T-cell (primary cell): ENCODE measurements around the gene SPATA25. TPM values are rescaled to one million over a fixed set of nuclear protein-coding genes. Genes with fewer than 3 reads are reported as not detected.

Source experiments
- ATAC-seq, 4 experiments: fragments of 200-7000 bp in 3 of 4; fragments of 150-1000 bp in 1 of 4; cut with Tn5 transposase; replicated peaks in 1 of 4; 1 replicate in 3 of 4; 2 replicates in 1 of 4; pipeline ENCODE4 v1.10.0; 2021; ENCODE audit warnings: moderate library complexity in 3 of 4, mild to moderate bottlenecking in 2 of 4, moderate number of reproducible peaks in 1 of 4
- CTCF ChIA-PET, 2 donors: fragments of 300-600 bp; sonication (Branson Sonifier 250); formaldehyde crosslinking; loops; one replicate each; lab custom pipeline; 2022; ENCODE audit warnings: antibody characterized with exemption in 2 of 2; lab: Charles Lee
- POLR2A ChIA-PET, 2 donors: fragments of 300-600 bp; sonication (Branson Sonifier 250); formaldehyde crosslinking; loops; one replicate each; lab custom pipeline; 2022; ENCODE audit warnings: antibody characterized with exemption in 2 of 2; lab: Charles Lee
- DNase-seq, 35 experiments: peaks; one replicate each; pipeline versions ENCODE4 v3.0.0 to v3.0.0-alpha.2; 2013 to 2023
- H3K27ac ChIP-seq: one replicate; pipeline ENCODE4 v1.5.1; 2013; ENCODE audit warnings: low read length
- H3K27me3 ChIP-seq, 2 experiments: replicated peaks in 1 of 2; 1 replicate in 1 of 2; 2 replicates in 1 of 2; pipeline versions ENCODE4 v1.6.1 to v1.7.0; 2013; ENCODE audit warnings: low read length in 1 of 2, mixed read lengths in 1 of 2; ENCODE audit not compliant: control insufficient read depth in 2 of 2, insufficient read depth in 2 of 2; ENCODE audit errors: extremely low read depth in 1 of 2
- H3K36me3 ChIP-seq, 2 donors: 1 replicate in 1 of 2; 2 replicates in 1 of 2; pipeline versions ENCODE4 v1.6.1 to v1.7.0; 2013; ENCODE audit warnings: low read length in 1 of 2; ENCODE audit not compliant: control insufficient read depth in 2 of 2, insufficient read depth in 1 of 2; ENCODE audit errors: extremely low read depth in 1 of 2
- H3K4me1 ChIP-seq, 2 experiments: 1 replicate in 1 of 2; 2 replicates in 1 of 2; pipeline versions ENCODE4 v1.6.1 to v1.7.0; 2013; ENCODE audit warnings: low read length in 2 of 2, mixed read lengths in 1 of 2; ENCODE audit not compliant: insufficient read depth in 2 of 2, control insufficient read depth in 1 of 2; ENCODE audit errors: extremely low read depth in 1 of 2
- H3K4me3 ChIP-seq, 2 donors: 1 replicate in 1 of 2; 2 replicates in 1 of 2; pipeline versions ENCODE4 v1.5.1 to v1.7.0; 2013; ENCODE audit warnings: mild to moderate bottlenecking in 2 of 2, low read length in 1 of 2, moderate library complexity in 1 of 2; ENCODE audit not compliant: control insufficient read depth in 1 of 2; ENCODE audit errors: extremely low read depth in 1 of 2
- H3K9me3 ChIP-seq: 2 replicates; pipeline ENCODE4 v1.7.0; 2013
- H3K27ac Mint-ChIP-seq, 2 donors: one replicate each; pipeline ENCODE4 v1.8.0; 2020 to 2021; ENCODE audit warnings: mild to moderate bottlenecking in 2 of 2, mixed read lengths in 2 of 2
- H3K27me3 Mint-ChIP-seq, 2 donors: one replicate each; pipeline ENCODE4 v1.8.0; 2021 to 2022; ENCODE audit warnings: mixed read lengths in 2 of 2
- H3K36me3 Mint-ChIP-seq: one replicate; pipeline ENCODE4 v1.8.0; 2021; ENCODE audit warnings: mixed read lengths
- H3K4me1 Mint-ChIP-seq, 3 donors: one replicate each; pipeline ENCODE4 v1.8.0; 2020 to 2022; ENCODE audit warnings: mixed read lengths in 3 of 3, mild to moderate bottlenecking in 1 of 3
- H3K4me3 Mint-ChIP-seq, 3 donors: one replicate each; pipeline ENCODE4 v1.8.0; 2020 to 2022; ENCODE audit warnings: mild to moderate bottlenecking in 3 of 3, mixed read lengths in 3 of 3, moderate library complexity in 3 of 3
- H3K9me3 Mint-ChIP-seq, 3 donors: one replicate each; pipeline ENCODE4 v1.8.0; 2020 to 2022; ENCODE audit warnings: mixed read lengths in 3 of 3
- WGBS: methylation state at CpG from one replicate; pipeline ENCODE4 v1.1.5; 2013; ENCODE audit warnings: missing lambda C conversion rate; ENCODE audit not compliant: insufficient coverage; 5-methylcytosine and 5-hydroxymethylcytosine counted together
- total RNA-seq, 35 experiments: library from RNA in 6 of 35; stranded (reverse) in 6 of 35; fragments of 120-200 nt in 1 of 35; gene quantifications; one replicate each; pipeline versions ENCODE4 v1.2.1 to v1.2.4 and lab custom pipeline; 2013 to 2026

Gene SPATA25
- total RNA-seq, 5 donors from 2014 or later (not counting 1 experiment from before 2014, with no cell fraction given): 0.68 to 4.6 (median 3.6) TPM

DNA sequence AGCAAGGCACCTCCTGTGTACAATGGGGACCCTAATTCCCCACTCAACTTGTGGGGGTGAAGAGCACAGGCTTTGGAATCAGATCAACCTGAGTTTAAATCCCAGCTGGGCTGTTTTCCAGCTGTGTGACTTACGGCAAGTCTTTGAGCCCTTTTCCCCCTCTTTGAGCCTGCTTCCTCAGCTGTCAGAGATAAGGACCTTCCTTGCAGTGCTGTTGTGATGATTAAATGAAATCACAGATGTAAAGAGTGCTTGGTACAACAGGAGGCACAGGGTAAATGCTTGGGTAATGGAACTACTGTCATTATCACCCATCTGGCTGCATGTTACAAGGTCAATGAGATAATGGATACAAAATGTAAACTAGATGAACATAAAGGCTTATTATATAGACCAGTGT lies 50.6 kb downstream of the SPATA25 start:
- no peak overlapping the region for H3K4me3 Mint-ChIP-seq
- DNase-seq: no peak
- CTCF ChIA-PET: no interaction called here
- 100% methylated on average over 1 of the region's 1 CpG for WGBS
- ATAC-seq: no peak
- Histone ChIP-seq H3K4me1 (peaks cover 4 to 18% of the 10 kb centered on the region in 2 experiments), H3K9me3 (no peaks in the 10 kb centered on the region), H3K4me3 (no peak overlapping the region), H3K36me3 (peaks cover 0 to 6% of the 10 kb centered on the region in 2 donors), H3K27ac (no peak overlapping the region), H3K27me3 (no peaks in the 10 kb centered on the region)
- POLR2A ChIA-PET: no interaction called here
- no peaks in the 10 kb centered on the region for H3K27me3 Mint-ChIP-seq
- no peaks in the 10 kb centered on the region for H3K9me3 Mint-ChIP-seq
- H3K27ac Mint-ChIP-seq: no peak overlapping the region
- peaks cover 13 to 20% (median 13%) of the 10 kb centered on the region in 3 donors for H3K4me1 Mint-ChIP-seq
- H3K36me3 Mint-ChIP-seq: no peaks in the 10 kb centered on the region

Other genes with a start within 250 kb of the SPATA25 start
- gene WFDC11, start 217.4 kb downstream of the SPATA25 start, total RNA-seq: not detected
- not detected for gene WFDC13, start 185.6 kb downstream of the SPATA25 start, total RNA-seq
- gene WFDC10B, start 182.6 kb downstream of the SPATA25 start, total RNA-seq: not detected
- gene SPINT4, start 165.3 kb downstream of the SPATA25 start, total RNA-seq: not detected
- not detected for gene WFDC3, start 95.7 kb downstream of the SPATA25 start, total RNA-seq
- 10 to 100 TPM; 14.7 to 25.3 (median 20.5) TPM for gene DNTTIP1, start 95.7 kb downstream of the SPATA25 start, total RNA-seq
- gene UBE2C, start 75.0 kb downstream of the SPATA25 start, total RNA-seq: 1 to 10 TPM in 3 of 5 donors, under 1 TPM in 2; 0.44 to 2.4 (median 1.2) TPM
- gene TNNC2, start 60.3 kb downstream of the SPATA25 start, total RNA-seq: 1 to 10 TPM in 1 of 5 donors, under 1 TPM in 3, not detected in 1; 0.41 to 1.3 (median 0.70) TPM
- 1 to 10 TPM; 1.1 to 3.5 (median 2.1) TPM for gene SNX21, start 53.8 kb downstream of the SPATA25 start, total RNA-seq
- gene ACOT8, start 30.2 kb downstream of the SPATA25 start, total RNA-seq: 10 to 100 TPM; 20.4 to 33.9 (median 32.0) TPM
- gene ZSWIM3, start 30.0 kb downstream of the SPATA25 start, total RNA-seq: 1 to 10 TPM; 1.4 to 7.5 (median 5.6) TPM
- 10 to 100 TPM in 3 of 5 donors, 1 to 10 TPM in 2; 8.3 to 17.2 (median 14.6) TPM for gene ZSWIM1, start 6.4 kb downstream of the SPATA25 start, total RNA-seq
- gene NEURL2, start 3.6 kb upstream of the SPATA25 start, total RNA-seq: 1 to 10 TPM; 3.1 to 6.9 (median 6.1) TPM
- 100 to 1,000 TPM in 1 of 5 donors, 10 to 100 TPM in 4; 55.5 to 101 (median 85.1) TPM for gene CTSA, start 3.7 kb upstream of the SPATA25 start, total RNA-seq
- 1 to 10 TPM in 3 of 5 donors, under 1 TPM in 1, not detected in 1; 0.35 to 1.7 (median 1.4) TPM for gene PLTP, start 24.5 kb upstream of the SPATA25 start, total RNA-seq
- gene PCIF1, start 47.1 kb upstream of the SPATA25 start, total RNA-seq: 10 to 100 TPM; 74.4 to 78.7 (median 74.6) TPM
- gene ZNF335, start 84.6 kb upstream of the SPATA25 start, total RNA-seq: 100 to 1,000 TPM in 1 of 5 donors, 10 to 100 TPM in 4; 58.6 to 106 (median 68.3) TPM
- 1 to 10 TPM in 2 of 5 donors, under 1 TPM in 3; 0.15 to 3.4 (median 0.47) TPM for gene MMP9, start 121.3 kb upstream of the SPATA25 start, total RNA-seq
- gene SLC12A5, start 141.6 kb upstream of the SPATA25 start, total RNA-seq: under 1 TPM in 1 of 5 donors, not detected in 4; 0.05 TPM
- 10 to 100 TPM; 21.0 to 43.1 (median 39.7) TPM for gene NCOA5, start 202.3 kb upstream of the SPATA25 start, total RNA-seq
- gene CD40, start 230.7 kb upstream of the SPATA25 start, total RNA-seq: 1 to 10 TPM; 1.5 to 9.6 (median 5.9) TPM